Brain microvascular endothelial cell (primary cell): Measurements from ENCODE around the gene PRDM15.

Experiments
- DNase-seq: peaks from one replicate; pipeline ENCODE4 v3.0.0-alpha.2; 2020
- H3K27ac ChIP-seq: fragments of 250-450 bp; sonication (Bioruptor Pico); 2 replicates; pipeline ENCODE4 v1.5.1; 2020; ENCODE audit warnings: mild to moderate bottlenecking, moderate library complexity
- H3K27me3 ChIP-seq: fragments of 250-450 bp; sonication (Bioruptor Pico); replicated peaks from 2 replicates; pipeline ENCODE4 v1.5.1; 2020; ENCODE audit warnings: mild to moderate bottlenecking
- H3K36me3 ChIP-seq: fragments of 250-450 bp; sonication (Bioruptor Pico); replicated peaks from 2 replicates; pipeline ENCODE4 v1.5.1; 2020; ENCODE audit warnings: mild to moderate bottlenecking
- H3K4me3 ChIP-seq: 2 replicates; pipeline ENCODE4 v1.5.1; 2011; ENCODE audit warnings: low read depth, mild to moderate bottlenecking, control low read depth, low read length, moderate library complexity
- CTCF ChIP-seq: IDR thresholded peaks from 2 replicates; pipeline ENCODE4 v1.5.1; 2011; ENCODE audit warnings: low read depth, mild to moderate bottlenecking, moderate library complexity, low read length, control low read depth, inconsistent platforms; ENCODE audit errors: missing control alignments
- in situ Hi-C: cut with HindIII; loops from 2 replicates; pipeline ENCODE4 v1.10.0; 2017; ENCODE audit warnings: low sequenced_read_pairs, low pct_ligation_motif_present

PRDM15 gene

GRCh38 chr21:41833497-41834115 is 45.5 kb downstream of the PRDM15 start:
- Histone ChIP-seq H3K4me3 (no peak overlapping the region), H3K27ac (no peak overlapping the region), H3K36me3 (peaks cover 5% of the 10 kb centered on the region), H3K27me3 (no peaks in the 10 kb centered on the region)
- no peak for TF ChIP-seq CTCF
- in situ Hi-C loops = no loop called here
- DNase-seq = no peak

GRCh38 chr21:41832596-41833496 is 46.3 kb downstream of the PRDM15 start:
- H3K27me3 ChIP-seq = no peaks in the 10 kb centered on the region
- H3K4me3 ChIP-seq = no peak overlapping the region
- in situ Hi-C loops = no loop called here
- H3K36me3 ChIP-seq = peaks cover 5% of the 10 kb centered on the region
- no peak for TF ChIP-seq CTCF
- H3K27ac ChIP-seq = no peak overlapping the region
- DNase-seq = no peak

GRCh38 chr21:41831866-41832595 is 47.1 kb downstream of the PRDM15 start:
- TF ChIP-seq CTCF = no peak
- in situ Hi-C loops = no loop called here
- no peak overlapping the region for H3K27ac ChIP-seq
- no peak for DNase-seq
- H3K27me3 ChIP-seq = no peaks in the 10 kb centered on the region
- H3K36me3 ChIP-seq = peaks cover 5% of the 10 kb centered on the region
- no peak overlapping the region for H3K4me3 ChIP-seq

- TF ChIP-seq CTCF = no peak
- no peak overlapping the region for H3K4me3 ChIP-seq
- in situ Hi-C loops = no loop called here
- H3K27ac ChIP-seq = no peak overlapping the region
- no peak for DNase-seq
- peaks cover 5% of the 10 kb centered on the region for H3K36me3 ChIP-seq
- H3K27me3 ChIP-seq = no peaks in the 10 kb centered on the region
Measured at GRCh38 chr21:41831453-41831831, 47.7 kb downstream of the PRDM15 start.

GRCh38 chr21:41830764-41831452 is 48.2 kb downstream of the PRDM15 start:
- DNase-seq = no peak
- Histone ChIP-seq H3K27ac (no peak overlapping the region), H3K27me3 (no peaks in the 10 kb centered on the region), H3K36me3 (peaks cover 5% of the 10 kb centered on the region), H3K4me3 (no peak overlapping the region)
- in situ Hi-C loops = no loop called here
- no peak for TF ChIP-seq CTCF
